NCI-H1417 treated with DMSO at 0.1 percent for 48 hours (cell line): ENCODE results near the gene NAE1.

Experiments used
- DNase-seq: peaks from one replicate; lab custom pipeline; 2025; lab: John Stamatoyannopoulos, UW

NAE1 gene

GRCh38 chr16:66850115-66850815, 19.5 kb upstream of the NAE1 start:
- no peak for DNase-seq

GRCh38 chr16:66849549-66849948, 18.8 kb upstream of the NAE1 start:
- no peak for DNase-seq

- DNase-seq: no peak
Measured at GRCh38 chr16:66849021-66849420, 18.2 kb upstream of the NAE1 start.

GRCh38 chr16:66848172-66848571, 17.4 kb upstream of the NAE1 start:
- no peak for DNase-seq

GRCh38 chr16:66847533-66848067, 16.8 kb upstream of the NAE1 start:
- no peak for DNase-seq

- no peak for DNase-seq
Measured at GRCh38 chr16:66846831-66847230, 16.1 kb upstream of the NAE1 start.

- no peak for DNase-seq
Measured at GRCh38 chr16:66846266-66846665, 15.5 kb upstream of the NAE1 start.

- no peak for DNase-seq
Measured at GRCh38 chr16:66845791-66846221, 15.0 kb upstream of the NAE1 start.

- DNase-seq: no peak
Measured at GRCh38 chr16:66845080-66845410, 14.3 kb upstream of the NAE1 start.

GRCh38 chr16:66844342-66845079, 13.7 kb upstream of the NAE1 start, which contains the start of gene CA7:
Gene CA7 (plus strand): TSS chr16:66844414. CDS start chr16:66844488, 74 bp downstream.
- no peak for DNase-seq

GRCh38 chr16:66844009-66844341, 13.2 kb upstream of the NAE1 start:
- no peak for DNase-seq

GRCh38 chr16:66843191-66843590, 12.4 kb upstream of the NAE1 start:
- DNase-seq: no peak

- no peak for DNase-seq
Measured at GRCh38 chr16:66842765-66843164, 12.0 kb upstream of the NAE1 start.

GRCh38 chr16:66841366-66841765, 10.6 kb upstream of the NAE1 start:
- DNase-seq: no peak

- no peak for DNase-seq
Measured at GRCh38 chr16:66840883-66841282, 10.1 kb upstream of the NAE1 start.

- no peak for DNase-seq
Measured at GRCh38 chr16:66834746-66835145, 4.0 kb upstream of the NAE1 start.

GRCh38 chr16:66832661-66833305, 2.0 kb upstream of the NAE1 start:
- no peak for DNase-seq

GRCh38 chr16:66832190-66832589, 1.4 kb upstream of the NAE1 start:
- DNase-seq: no peak

- no peak for DNase-seq
Measured at GRCh38 chr16:66824006-66824405, 6.8 kb downstream of the NAE1 start.

- no peak for DNase-seq
Measured at GRCh38 chr16:66814734-66815133, 16.0 kb downstream of the NAE1 start.

GRCh38 chr16:66811043-66811442, 19.7 kb downstream of the NAE1 start:
- DNase-seq: no peak

- DNase-seq: no peak
Measured at GRCh38 chr16:66810391-66810790, 20.4 kb downstream of the NAE1 start.

GRCh38 chr16:66809765-66810164, 21.0 kb downstream of the NAE1 start:
- no peak for DNase-seq
